Stomach (tissue), 9 donors: ENCODE measurements around the gene HCK. TPM values are rescaled to one million over a fixed set of nuclear protein-coding genes. Genes with fewer than 3 reads are reported as not detected.
A peak's percentile ranks its signal among the peaks of the same experiment; 100 is the strongest.

ENCODE experiments used
- DNase-seq, 2 donors: peaks; one replicate each; pipeline versions ENCODE4 v3.0.0 to v3.0.0-alpha.2; 2013 to 2019
- H3K27ac ChIP-seq, 5 donors: fragments of 200-600 bp in 4 of 5; sonication (generic) in 4 of 5; one replicate each; pipeline ENCODE4 v1.5.1; 2013 to 2019; ENCODE audit warnings: mild to moderate bottlenecking in 1 of 5, moderate library complexity in 1 of 5
- H3K27me3 ChIP-seq, 3 donors: fragments of 200-600 bp; sonication (generic); one replicate each; pipeline ENCODE4 v1.5.1; 2017 to 2019; ENCODE audit warnings: mixed run types in 1 of 3
- H3K36me3 ChIP-seq, 4 donors: fragments of 200-600 bp; sonication (generic); 1 replicate in 3 of 4; 2 replicates in 1 of 4; pipeline ENCODE4 v1.5.1; 2016 to 2019
- H3K4me1 ChIP-seq, 4 donors: fragments of 200-600 bp; sonication (generic); one replicate each; pipeline ENCODE4 v1.5.1; 2016 to 2019
- H3K4me3 ChIP-seq, 4 donors: fragments of 200-600 bp; sonication (generic) in 3 of 4; one replicate each; pipeline ENCODE4 v1.5.1; 2016 to 2019; ENCODE audit warnings: mild to moderate bottlenecking in 1 of 4
- H3K9me3 ChIP-seq, 4 donors: fragments of 200-600 bp; sonication (generic); one replicate each; pipeline ENCODE4 v1.5.1; 2016 to 2019
- CTCF ChIP-seq, 7 experiments: fragments of 450-650 bp in 4 of 7; fragments of 200-600 bp in 3 of 7; sonication (generic) in 3 of 7; IDR thresholded peaks; one replicate each; pipeline ENCODE4 v1.5.1; 2016 to 2019; ENCODE audit warnings: antibody characterized with exemption in 7 of 7, control low read depth in 2 of 7, mild to moderate bottlenecking in 1 of 7
- EP300 ChIP-seq: sonication (generic); formaldehyde crosslinking; IDR thresholded peaks from one replicate; pipeline ENCODE4 v1.6.1; 2017; ENCODE audit warnings: antibody characterized with exemption
- POLR2A ChIP-seq, 4 donors: fragments of 450-650 bp; IDR thresholded peaks; one replicate each; pipeline ENCODE4 v1.6.1; 2016; ENCODE audit warnings: antibody characterized with exemption in 4 of 4, control low read depth in 2 of 4, mild to moderate bottlenecking in 1 of 4, moderate library complexity in 1 of 4
- POLR2AphosphoS5 ChIP-seq, 3 donors: sonication (generic); formaldehyde crosslinking; IDR thresholded peaks; one replicate each; pipeline ENCODE4 v1.6.1; 2016; ENCODE audit warnings: antibody characterized with exemption in 3 of 3
- WGBS, 5 donors: extraction: QIAGEN DNeasy Blood & Tissue Kit in 3 of 5; methylation state at CpG; one replicate each; pipeline versions ENCODE4 v1.1.5 to v1.1.7; 2013 to 2018; 5-methylcytosine and 5-hydroxymethylcytosine counted together
- intact Hi-C: fragments of 100-400 bp; cut with DNase I; formaldehyde crosslinking; loops from one replicate; pipeline ENCODE4 v1.15.1; 2023; ENCODE audit warnings: low total_unique reads
- polyA plus RNA-seq, 3 donors: library from polyadenylated mRNA; stranded (reverse); fragments of 200-250 nt; gene quantifications; one replicate each; pipeline ENCODE4 v1.2.3, GENCODE V29; 2013
- total RNA-seq, 5 donors: library from RNA; depleted of rRNA; stranded (reverse); fragments of >200 nt; gene quantifications; one replicate each; pipeline versions ENCODE4 v1.1.0 to v1.2.3, GENCODE V29; 2014 to 2016
- donor health status: healthy with polysubstance abuse.
- donor health status: Bipolar disorder and iron deficiency.
- donor health status: healthy.

Gene HCK
- total and polyA plus RNA-seq, 8 donors, result 1.3 to 14.7 (median 4.9) TPM; not detected in 1

GRCh38 chr20:32051720-32052089 lies 337 bp upstream of the HCK start:
- TF ChIP-seq CTCF (IDR thresholded peaks at IDR 0.05), result no peak
- no peak for TF ChIP-seq POLR2A (IDR thresholded peaks at IDR 0.05)
- TF ChIP-seq EP300, result no peak
- no peak for TF ChIP-seq POLR2AphosphoS5 (IDR thresholded peaks at IDR 0.05)
- Histone ChIP-seq H3K27ac (peak overlapping the region in 3 of 5 donors; percentile 33 to 87 (median 85)), H3K9me3 (no peaks in the 10 kb centered on the region), H3K4me3 (peak overlapping the region in 3 of 4 donors; percentile 40 to 47 (median 41)), H3K27me3 (peaks cover 15 to 71% (median 31%) of the 10 kb centered on the region in 3 donors), H3K36me3 (no peaks in the 10 kb centered on the region), H3K4me1 (peaks cover 9 to 19% (median 13%) of the 10 kb centered on the region in 4 donors)
- DNase-seq, result no peak
- WGBS, 5 donors, result 10 to 17% (median 13%) methylated on average over 14 of the region's 14 CpGs
- intact Hi-C loops, result no loop called here

- 13 to 23% (median 17%) methylated on average over 21 to 22 of the region's 22 CpGs for WGBS, 5 donors
- peak; percentile 49 to 57 for DNase-seq
- intact Hi-C loops, result no loop called here
- Histone ChIP-seq H3K9me3 (no peaks in the 10 kb centered on the region), H3K36me3 (no peaks in the 10 kb centered on the region), H3K4me3 (peak overlapping the region; percentile 17 to 47 (median 40)), H3K27ac (peak overlapping the region in 3 of 5 donors; percentile 67 to 87 (median 85)), H3K4me1 (peaks cover 9 to 24% (median 14%) of the 10 kb centered on the region in 4 donors), H3K27me3 (peaks cover 15 to 82% (median 40%) of the 10 kb centered on the region in 3 donors)
- no peak for TF ChIP-seq POLR2AphosphoS5 (IDR thresholded peaks at IDR 0.05)
- TF ChIP-seq CTCF (IDR thresholded peaks at IDR 0.05), result no peak
Observed at GRCh38 chr20:32052778-32053362, 828 bp downstream of the HCK start.

- 70 to 89% (median 76%) methylated on average over 3 of the region's 3 CpGs for WGBS, 5 donors
- H3K36me3 ChIP-seq, result no peaks in the 10 kb centered on the region
- peaks cover 9 to 24% (median 14%) of the 10 kb centered on the region in 4 donors for H3K4me1 ChIP-seq
- TF ChIP-seq EP300, result no peak
- no peak for TF ChIP-seq POLR2A (IDR thresholded peaks at IDR 0.05)
- H3K9me3 ChIP-seq, result no peaks in the 10 kb centered on the region
- no peak for DNase-seq
- intact Hi-C loops, result no loop called here
- peak overlapping the region in 2 of 5 donors; percentile 85 to 87 for H3K27ac ChIP-seq
- H3K27me3 ChIP-seq, result peaks cover 15 to 90% (median 42%) of the 10 kb centered on the region in 3 donors
- peak overlapping the region in 1 of 4 donors; percentile 40 for H3K4me3 ChIP-seq
Observed at GRCh38 chr20:32053648-32054047, 1.6 kb downstream of the HCK start.

- intact Hi-C loops, result no loop called here
- TF ChIP-seq EP300 (no peak), CTCF (IDR thresholded peaks at IDR 0.05) (no peak)
- H3K4me3 ChIP-seq, result no peak overlapping the region
- H3K4me1 ChIP-seq, result peaks cover 9 to 20% (median 10%) of the 10 kb centered on the region in 4 donors
- peak overlapping the region in 1 of 5 donors; percentile 5 for H3K27ac ChIP-seq
- H3K27me3 ChIP-seq, result peaks cover 13 to 84% (median 29%) of the 10 kb centered on the region in 3 donors
- 64 to 76% (median 70%) methylated on average over 10 of the region's 10 CpGs for WGBS, 5 donors
- no peak for DNase-seq
- H3K36me3 ChIP-seq, result no peaks in the 10 kb centered on the region
- H3K9me3 ChIP-seq, result no peaks in the 10 kb centered on the region
Observed at GRCh38 chr20:32056708-32057483, 4.9 kb downstream of the HCK start.
